ENCODE data around the gene SLC6A19. TPM values are rescaled to one million over a fixed set of nuclear protein-coding genes. Genes with fewer than 3 reads are reported as not detected.

The SLC6A19 gene
- total and polyA plus RNA-seq, 4 donors, result 0.17 to 4.9 (median 0.91) TPM

DNA sequence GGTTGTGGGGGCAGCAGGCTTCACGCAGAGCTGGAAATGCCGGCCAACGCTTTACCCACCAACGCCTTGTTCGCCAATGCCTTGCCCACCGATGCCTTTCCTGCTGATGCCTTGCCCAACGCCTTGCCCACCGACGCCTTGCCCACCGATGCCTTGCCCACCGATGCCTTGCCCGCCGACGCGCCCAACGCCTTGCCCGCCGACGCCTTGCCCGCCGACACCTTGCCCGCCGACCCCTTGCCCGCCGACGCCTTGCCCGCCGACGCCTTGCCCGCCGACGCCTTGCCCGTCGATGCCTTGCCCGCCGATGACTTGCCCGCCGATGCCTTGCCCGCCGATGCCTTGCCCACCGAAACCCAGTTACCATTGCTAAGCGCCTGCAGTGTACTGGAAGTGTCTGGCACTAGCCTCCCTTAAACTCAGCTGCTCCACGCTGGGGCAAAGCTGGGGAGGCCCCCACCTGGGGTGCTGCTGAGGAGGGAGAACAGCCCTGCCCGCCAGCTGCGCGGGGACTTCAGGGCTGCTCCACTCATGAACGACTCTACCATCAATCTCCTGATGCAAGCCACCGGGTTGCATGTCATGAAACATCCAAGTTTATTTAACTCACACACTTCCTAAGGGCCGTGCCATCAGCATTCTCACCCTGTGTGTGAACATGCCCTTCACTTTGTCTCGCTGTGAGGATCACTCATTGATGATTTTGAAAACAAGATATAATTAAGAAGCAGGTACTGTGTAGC is 25.6 kb downstream of the SLC6A19 start (continued):
- TF ChIP-seq, protein P1, sequence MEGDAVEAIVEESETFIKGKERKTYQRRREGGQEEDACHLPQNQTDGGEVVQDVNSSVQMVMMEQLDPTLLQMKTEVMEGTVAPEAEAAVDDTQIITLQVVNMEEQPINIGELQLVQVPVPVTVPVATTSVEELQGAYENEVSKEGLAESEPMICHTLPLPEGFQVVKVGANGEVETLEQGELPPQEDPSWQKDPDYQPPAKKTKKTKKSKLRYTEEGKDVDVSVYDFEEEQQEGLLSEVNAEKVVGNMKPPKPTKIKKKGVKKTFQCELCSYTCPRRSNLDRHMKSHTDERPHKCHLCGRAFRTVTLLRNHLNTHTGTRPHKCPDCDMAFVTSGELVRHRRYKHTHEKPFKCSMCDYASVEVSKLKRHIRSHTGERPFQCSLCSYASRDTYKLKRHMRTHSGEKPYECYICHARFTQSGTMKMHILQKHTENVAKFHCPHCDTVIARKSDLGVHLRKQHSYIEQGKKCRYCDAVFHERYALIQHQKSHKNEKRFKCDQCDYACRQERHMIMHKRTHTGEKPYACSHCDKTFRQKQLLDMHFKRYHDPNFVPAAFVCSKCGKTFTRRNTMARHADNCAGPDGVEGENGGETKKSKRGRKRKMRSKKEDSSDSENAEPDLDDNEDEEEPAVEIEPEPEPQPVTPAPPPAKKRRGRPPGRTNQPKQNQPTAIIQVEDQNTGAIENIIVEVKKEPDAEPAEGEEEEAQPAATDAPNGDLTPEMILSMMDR (IDR thresholded peaks at IDR 0.05; ENCODE audit: low read depth, low read length, missing input control), result no peak
- TF ChIP-seq HNF4A (conservative IDR thresholded peaks at IDR 0.05), result no peak

GRCh38 chr5:1227667-1228066 is 26.3 kb downstream of the SLC6A19 start:
- TF ChIP-seq SP1 (IDR thresholded peaks at IDR 0.05) (no peak), HNF4G (IDR thresholded peaks at IDR 0.05) (no peak), TAF1 (conservative IDR thresholded peaks at IDR 0.05) (no peak), NR2F2 (IDR thresholded peaks at IDR 0.05) (no peak), REST (IDR thresholded peaks at IDR 0.05) (no peak), JUND (IDR thresholded peaks at IDR 0.05) (no peak), FOXA1 (IDR thresholded peaks at IDR 0.05) (no peak), RAD21 (IDR thresholded peaks at IDR 0.05) (no peak), YY1 (IDR thresholded peaks at IDR 0.05) (no peak), MAX (IDR thresholded peaks at IDR 0.05) (no peak), EGR1 (IDR thresholded peaks at IDR 0.05; ENCODE audit: low read depth in 2 of 2) (no peak), FOXA2 (IDR thresholded peaks at IDR 0.05) (no peak), HNF4A (conservative IDR thresholded peaks at IDR 0.05) (no peak), ZBTB33 (IDR thresholded peaks at IDR 0.05) (no peak), RXRA (IDR thresholded peaks at IDR 0.05) (no peak), GABPA (IDR thresholded peaks at IDR 0.05 in 1 of 2, conservative IDR thresholded peaks at IDR 0.05 in 1 of 2) (no peak)
- TF ChIP-seq, protein P2, sequence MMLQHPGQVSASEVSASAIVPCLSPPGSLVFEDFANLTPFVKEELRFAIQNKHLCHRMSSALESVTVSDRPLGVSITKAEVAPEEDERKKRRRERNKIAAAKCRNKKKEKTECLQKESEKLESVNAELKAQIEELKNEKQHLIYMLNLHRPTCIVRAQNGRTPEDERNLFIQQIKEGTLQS (IDR thresholded peaks at IDR 0.05), result no peak
- TF ChIP-seq, protein P1 (IDR thresholded peaks at IDR 0.05; ENCODE audit: low read depth, low read length, missing input control), result no peak
- H3K27me3 ChIP-seq (ENCODE audit: control insufficient read depth in 4 of 4, insufficient read depth in 4 of 4, low read length in 3 of 4), result no peaks in the 10 kb centered on the region

More at GRCh38 chr5:1227667-1228066, 26.3 kb downstream of the SLC6A19 start:
- 69% methylated on average over 14 of the region's 14 CpGs for WGBS
- no peaks in the 10 kb centered on the region for H3K36me3 ChIP-seq (ENCODE audit: control insufficient read depth in 4 of 4, insufficient read depth in 3 of 4, low read depth in 1 of 4, low read length in 3 of 4)
- no peaks in the 10 kb centered on the region for H3K9me3 ChIP-seq (ENCODE audit: control insufficient read depth in 4 of 4, low read length in 3 of 4)
- no peak overlapping the region for H3K27ac ChIP-seq (ENCODE audit: low read depth in 1 of 2, low read length in 2 of 2)
- no peak for DNase-seq (ENCODE audit: low spot score)
- H3K4me3 ChIP-seq (ENCODE audit: low read depth in 1 of 3, low read length in 3 of 3), result no peak overlapping the region
- no peaks in the 10 kb centered on the region for H3K4me1 ChIP-seq (ENCODE audit: control insufficient read depth in 4 of 4, insufficient read depth in 4 of 4, low read length in 3 of 4)
- no peak overlapping the region for H3K9ac ChIP-seq (ENCODE audit: low read depth in 1 of 2, low read length in 2 of 2)
